Esophagus squamous epithelium (tissue), 4 donors: ENCODE measurements around the gene NCF2.

Source experiments
- POLR2A ChIP-seq, 4 donors: fragments of 450-650 bp; IDR thresholded peaks; one replicate each; pipeline ENCODE4 v1.6.1; 2017; ENCODE audit warnings: antibody characterized with exemption in 4 of 4, mild to moderate bottlenecking in 4 of 4, moderate library complexity in 3 of 4
- TF ChIP-seq, protein P1 (sequence below), 6 experiments: fragments of 450-650 bp in 4 of 6; fragments of 200-600 bp in 2 of 6; sonication (generic) in 2 of 6; IDR thresholded peaks; one replicate each; pipeline ENCODE4 v1.5.1; 2016 to 2019; ENCODE audit warnings: antibody characterized with exemption in 6 of 6, mild to moderate bottlenecking in 4 of 6, moderate library complexity in 4 of 6

DNA sequence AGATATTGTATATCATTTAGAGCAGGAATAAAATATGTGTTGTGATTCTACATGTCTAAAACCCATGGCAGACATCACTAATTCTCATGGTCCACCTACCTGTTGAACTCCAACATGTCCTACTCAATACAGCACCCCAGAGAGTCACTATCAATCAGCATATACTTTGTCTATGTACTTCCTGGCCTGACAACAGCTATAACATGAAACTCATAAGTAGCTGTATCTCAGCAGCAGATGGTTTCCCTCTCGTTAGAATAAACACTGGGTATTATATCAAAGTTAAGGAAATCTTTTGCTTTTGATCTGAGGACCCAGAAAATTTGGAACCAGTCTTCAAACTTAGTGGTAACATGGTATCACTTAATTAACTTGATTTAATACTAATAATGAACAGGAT is 29.5 kb upstream of the NCF2 start:
- TF ChIP-seq, protein P1, sequence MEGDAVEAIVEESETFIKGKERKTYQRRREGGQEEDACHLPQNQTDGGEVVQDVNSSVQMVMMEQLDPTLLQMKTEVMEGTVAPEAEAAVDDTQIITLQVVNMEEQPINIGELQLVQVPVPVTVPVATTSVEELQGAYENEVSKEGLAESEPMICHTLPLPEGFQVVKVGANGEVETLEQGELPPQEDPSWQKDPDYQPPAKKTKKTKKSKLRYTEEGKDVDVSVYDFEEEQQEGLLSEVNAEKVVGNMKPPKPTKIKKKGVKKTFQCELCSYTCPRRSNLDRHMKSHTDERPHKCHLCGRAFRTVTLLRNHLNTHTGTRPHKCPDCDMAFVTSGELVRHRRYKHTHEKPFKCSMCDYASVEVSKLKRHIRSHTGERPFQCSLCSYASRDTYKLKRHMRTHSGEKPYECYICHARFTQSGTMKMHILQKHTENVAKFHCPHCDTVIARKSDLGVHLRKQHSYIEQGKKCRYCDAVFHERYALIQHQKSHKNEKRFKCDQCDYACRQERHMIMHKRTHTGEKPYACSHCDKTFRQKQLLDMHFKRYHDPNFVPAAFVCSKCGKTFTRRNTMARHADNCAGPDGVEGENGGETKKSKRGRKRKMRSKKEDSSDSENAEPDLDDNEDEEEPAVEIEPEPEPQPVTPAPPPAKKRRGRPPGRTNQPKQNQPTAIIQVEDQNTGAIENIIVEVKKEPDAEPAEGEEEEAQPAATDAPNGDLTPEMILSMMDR (IDR thresholded peaks at IDR 0.05) = no peak
- TF ChIP-seq POLR2A (IDR thresholded peaks at IDR 0.05) = no peak
